ENCODE results near the gene SLC44A1.

SLC44A1 gene

DNA sequence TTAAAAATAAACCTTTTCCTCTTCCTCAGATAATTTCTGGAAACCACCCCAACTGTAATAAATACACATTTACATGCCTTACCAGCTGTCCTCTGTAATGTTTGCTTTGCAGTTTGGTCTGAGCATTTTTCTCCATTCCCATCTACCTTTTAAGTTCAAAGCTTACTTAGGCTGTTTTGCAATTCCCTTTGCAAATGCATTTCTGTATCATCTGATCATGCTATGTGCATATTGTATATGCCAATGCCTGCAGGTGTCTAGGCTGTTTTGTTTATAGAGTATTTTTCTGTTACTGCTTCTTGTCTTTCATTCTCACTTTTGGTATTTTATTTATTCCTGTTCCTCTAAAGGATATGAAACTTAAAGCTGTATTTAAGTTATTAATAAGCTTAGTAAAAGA is 86.3 kb downstream of the SLC44A1 start:
- Histone ChIP-seq H3K36me3 (ENCODE audit: insufficient read depth) (no peaks in the 10 kb centered on the region), H3K79me2 (ENCODE audit: insufficient read depth, low read depth) (no peaks in the 10 kb centered on the region; the same call in 1 of the 2 replicates), H3K4me1 (ENCODE audit: low read depth, poor library complexity, severe bottlenecking) (peaks cover 22% of the 10 kb centered on the region), H4K20me1 (ENCODE audit: insufficient read depth) (no peaks in the 10 kb centered on the region), H2AFZ (ENCODE audit: low read depth) (no peak overlapping the region), H3K27ac (no peak overlapping the region), H3K4me3 (IDR thresholded peaks at IDR 0.05; ENCODE audit: insufficient read depth, low read depth, low read length) (no peak overlapping the region), H3K4me2 (peak overlapping the region; percentile 10; the same call in 1 of the 2 replicates), H3K27me3 (ENCODE audit: insufficient read depth, low read depth) (no peaks in the 10 kb centered on the region), H3K9ac (no peak overlapping the region)
- TF ChIP-seq, protein P1, sequence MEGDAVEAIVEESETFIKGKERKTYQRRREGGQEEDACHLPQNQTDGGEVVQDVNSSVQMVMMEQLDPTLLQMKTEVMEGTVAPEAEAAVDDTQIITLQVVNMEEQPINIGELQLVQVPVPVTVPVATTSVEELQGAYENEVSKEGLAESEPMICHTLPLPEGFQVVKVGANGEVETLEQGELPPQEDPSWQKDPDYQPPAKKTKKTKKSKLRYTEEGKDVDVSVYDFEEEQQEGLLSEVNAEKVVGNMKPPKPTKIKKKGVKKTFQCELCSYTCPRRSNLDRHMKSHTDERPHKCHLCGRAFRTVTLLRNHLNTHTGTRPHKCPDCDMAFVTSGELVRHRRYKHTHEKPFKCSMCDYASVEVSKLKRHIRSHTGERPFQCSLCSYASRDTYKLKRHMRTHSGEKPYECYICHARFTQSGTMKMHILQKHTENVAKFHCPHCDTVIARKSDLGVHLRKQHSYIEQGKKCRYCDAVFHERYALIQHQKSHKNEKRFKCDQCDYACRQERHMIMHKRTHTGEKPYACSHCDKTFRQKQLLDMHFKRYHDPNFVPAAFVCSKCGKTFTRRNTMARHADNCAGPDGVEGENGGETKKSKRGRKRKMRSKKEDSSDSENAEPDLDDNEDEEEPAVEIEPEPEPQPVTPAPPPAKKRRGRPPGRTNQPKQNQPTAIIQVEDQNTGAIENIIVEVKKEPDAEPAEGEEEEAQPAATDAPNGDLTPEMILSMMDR (conservative IDR thresholded peaks at IDR 0.05; ENCODE audit: low read depth, low read length) = no peak

DNA sequence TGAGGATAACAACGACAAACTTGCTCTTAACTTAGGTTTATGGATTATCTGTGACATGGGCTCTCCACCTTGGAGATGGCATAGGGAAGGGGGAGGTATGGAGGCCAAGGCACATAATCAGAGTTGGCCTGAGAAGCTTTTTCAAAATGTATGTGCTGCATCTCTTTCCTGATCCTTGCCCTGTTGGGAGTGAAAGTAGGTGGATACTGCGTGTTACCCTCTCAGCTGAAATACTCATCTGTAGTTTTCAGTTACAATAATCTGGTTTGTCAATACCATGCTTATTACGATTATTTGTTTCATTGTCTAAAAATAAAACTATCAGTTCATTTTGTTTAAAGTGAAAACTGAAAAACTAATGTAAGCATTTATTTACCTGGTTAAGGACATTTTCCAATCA is 86.7 kb downstream of the SLC44A1 start:
- TF ChIP-seq, protein P1 (conservative IDR thresholded peaks at IDR 0.05; ENCODE audit: low read depth, low read length) = no peak
- H3K27ac ChIP-seq = no peak overlapping the region
- H3K4me2 ChIP-seq = peak overlapping the region; percentile 10; the same call in 1 of the 2 replicates
- H3K36me3 ChIP-seq (ENCODE audit: insufficient read depth) = no peaks in the 10 kb centered on the region
- peaks cover 22% of the 10 kb centered on the region for H3K4me1 ChIP-seq (ENCODE audit: low read depth, poor library complexity, severe bottlenecking)
- no peaks in the 10 kb centered on the region for H3K27me3 ChIP-seq (ENCODE audit: insufficient read depth, low read depth)
- no peak overlapping the region for H3K4me3 ChIP-seq (IDR thresholded peaks at IDR 0.05; ENCODE audit: insufficient read depth, low read depth, low read length)
- no peak overlapping the region for H2AFZ ChIP-seq (ENCODE audit: low read depth)
- no peak overlapping the region for H3K9ac ChIP-seq
- H4K20me1 ChIP-seq (ENCODE audit: insufficient read depth) = no peaks in the 10 kb centered on the region
- H3K79me2 ChIP-seq (ENCODE audit: insufficient read depth, low read depth) = no peaks in the 10 kb centered on the region; the same call in 1 of the 2 replicates

DNA sequence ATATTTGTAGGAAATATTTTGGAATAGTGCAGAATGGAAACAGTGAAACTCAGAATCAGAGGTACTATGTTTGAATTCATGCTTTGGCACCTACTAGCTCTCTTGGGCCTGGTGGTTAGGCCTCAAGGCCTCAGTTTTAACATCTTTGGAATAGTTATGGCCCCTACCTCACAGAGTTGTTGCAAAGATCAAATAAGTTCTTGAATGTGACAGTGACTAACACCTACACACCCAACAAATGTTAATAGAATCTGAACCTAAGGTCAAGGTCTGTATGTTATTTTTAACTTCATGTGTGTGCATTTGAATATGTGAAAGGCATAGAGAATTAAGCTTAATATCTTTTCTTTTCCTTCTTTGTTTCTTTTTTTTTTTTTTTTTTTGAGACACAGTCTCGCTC is 87.3 kb downstream of the SLC44A1 start:
- TF ChIP-seq, protein P1 (conservative IDR thresholded peaks at IDR 0.05; ENCODE audit: low read depth, low read length) = no peak
- Histone ChIP-seq H3K36me3 (ENCODE audit: insufficient read depth) (no peaks in the 10 kb centered on the region), H3K79me2 (ENCODE audit: insufficient read depth, low read depth) (no peaks in the 10 kb centered on the region; the same call in 1 of the 2 replicates), H3K4me1 (ENCODE audit: low read depth, poor library complexity, severe bottlenecking) (peaks cover 22% of the 10 kb centered on the region), H3K27ac (no peak overlapping the region), H3K9ac (no peak overlapping the region), H3K4me2 (no peak overlapping the region), H2AFZ (ENCODE audit: low read depth) (no peak overlapping the region), H3K27me3 (ENCODE audit: insufficient read depth, low read depth) (no peaks in the 10 kb centered on the region), H4K20me1 (ENCODE audit: insufficient read depth) (no peaks in the 10 kb centered on the region), H3K4me3 (IDR thresholded peaks at IDR 0.05; ENCODE audit: insufficient read depth, low read depth, low read length) (no peak overlapping the region)

DNA sequence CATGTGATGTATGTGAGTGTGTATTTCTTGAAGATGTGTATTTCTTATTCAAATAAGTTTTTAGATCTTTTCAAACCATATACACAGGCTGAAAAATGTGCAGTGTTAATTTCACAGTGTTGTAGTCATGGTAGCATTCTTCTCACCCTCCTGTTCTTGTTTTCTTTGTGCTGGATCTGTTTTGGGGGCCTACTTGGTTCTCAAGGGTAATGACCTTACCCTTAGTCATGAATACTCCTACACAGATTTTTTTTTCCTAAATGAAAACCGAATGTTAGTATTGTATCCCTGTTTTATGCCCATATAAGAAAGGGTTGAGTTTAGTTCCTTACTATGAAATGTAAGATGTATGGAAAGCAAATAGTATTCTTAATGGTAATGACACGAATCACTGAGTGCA is 88.0 kb downstream of the SLC44A1 start:
- no peaks in the 10 kb centered on the region for H3K36me3 ChIP-seq (ENCODE audit: insufficient read depth)
- H3K9ac ChIP-seq = no peak overlapping the region
- H2AFZ ChIP-seq (ENCODE audit: low read depth) = no peak overlapping the region
- peaks cover 22% of the 10 kb centered on the region for H3K4me1 ChIP-seq (ENCODE audit: low read depth, poor library complexity, severe bottlenecking)
- no peaks in the 10 kb centered on the region; the same call in 1 of the 2 replicates for H3K79me2 ChIP-seq (ENCODE audit: insufficient read depth, low read depth)
- no peaks in the 10 kb centered on the region for H4K20me1 ChIP-seq (ENCODE audit: insufficient read depth)
- H3K4me2 ChIP-seq = no peak overlapping the region
- TF ChIP-seq, protein P1 (conservative IDR thresholded peaks at IDR 0.05; ENCODE audit: low read depth, low read length) = no peak
- no peak overlapping the region for H3K4me3 ChIP-seq (IDR thresholded peaks at IDR 0.05; ENCODE audit: insufficient read depth, low read depth, low read length)
- H3K27ac ChIP-seq = no peak overlapping the region
- no peaks in the 10 kb centered on the region for H3K27me3 ChIP-seq (ENCODE audit: insufficient read depth, low read depth)
